Gastrocnemius medialis (tissue), 4 donors: ENCODE measurements around the gene DDX49.

ENCODE experiments used
- CTCF ChIP-seq, 5 experiments: fragments of 450-650 bp in 3 of 5; fragments of 200-600 bp in 2 of 5; sonication (generic) in 2 of 5; IDR thresholded peaks in 4 of 5; conservative IDR thresholded peaks in 1 of 5; 1 replicate in 4 of 5; 2 replicates in 1 of 5; pipeline ENCODE4 v1.5.1; 2016 to 2019; ENCODE audit warnings: antibody characterized with exemption in 5 of 5, mild to moderate bottlenecking in 3 of 5, moderate library complexity in 3 of 5
- POLR2A ChIP-seq, 2 donors: fragments of 450-650 bp; IDR thresholded peaks; one replicate each; pipeline ENCODE4 v1.6.1; 2017; ENCODE audit warnings: antibody characterized with exemption in 2 of 2, mild to moderate bottlenecking in 2 of 2, moderate library complexity in 2 of 2

- TF ChIP-seq CTCF (IDR thresholded peaks at IDR 0.05 in 4 of 5, conservative IDR thresholded peaks at IDR 0.05 in 1 of 5) (no peak), POLR2A (IDR thresholded peaks at IDR 0.05) (no peak)
Measured at GRCh38 chr19:18906605-18907519, 12.7 kb upstream of the DDX49 start.
